Measurements from ENCODE around the gene CEP20. TPM values are rescaled to one million over a fixed set of nuclear protein-coding genes. Genes with fewer than 3 reads are reported as not detected.
"Not testable (repeated sequence)": the region's sequence is repeated elsewhere in the genome, so short reads cannot be mapped to it uniquely, and the experiment has no call there.

Gene CEP20
- total RNA-seq, 4 donors from 2014 or later: 34.1 to 66.9 (median 49.6) TPM

DNA sequence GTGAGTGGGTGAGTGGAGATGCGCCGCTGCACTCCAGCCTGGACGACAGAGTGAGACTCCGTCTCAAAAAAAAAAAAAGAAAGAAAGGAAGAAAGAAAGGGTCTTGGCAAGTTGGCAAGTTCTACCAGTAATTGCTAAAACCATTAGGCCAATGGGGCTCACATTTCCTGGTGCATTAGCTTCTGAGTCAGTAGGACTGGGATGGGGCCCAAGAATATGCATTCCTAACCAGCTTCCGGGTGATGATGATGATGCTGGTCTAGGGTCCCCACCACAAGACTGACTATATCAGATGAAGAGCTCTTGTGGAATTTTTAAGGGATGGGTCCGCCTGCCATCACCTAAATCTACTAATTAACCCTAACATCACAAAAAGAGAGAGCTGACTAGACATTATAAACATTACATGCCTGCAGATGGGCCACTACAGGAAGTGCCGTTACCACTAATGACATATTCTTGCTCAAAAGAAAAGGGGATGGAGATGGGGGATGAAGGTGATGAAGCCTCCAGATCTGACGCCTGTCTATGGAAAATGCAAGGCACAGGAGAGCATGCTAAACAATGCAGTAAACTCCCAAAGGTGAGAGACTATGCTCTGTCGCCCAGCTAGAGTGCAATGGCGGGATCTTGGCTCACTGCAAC is 44.6 kb downstream of the CEP20 start:
- peak overlapping the region in 1 of 2 donors; percentile 70 for H3K4me3 ChIP-seq
- no peak for TF ChIP-seq POLR2A (IDR thresholded peaks at IDR 0.05)
- TF ChIP-seq POLR2AphosphoS5 (IDR thresholded peaks at IDR 0.05): peak; percentile 76
- peaks cover 0 to 100% (median 5%) of the 10 kb centered on the region in 3 donors for H3K4me1 ChIP-seq
- peak overlapping the region; percentile 74 to 95 (median 85) for H3K27ac ChIP-seq
- H3K27me3 ChIP-seq: no peaks in the 10 kb centered on the region
- ATAC-seq: no peak
- 29 to 31% methylated on average over 3 to 10 of the region's 10 CpGs for WGBS, 2 donors (ENCODE audit: low coverage in 1 of 2)
- peaks cover 0 to 60% of the 10 kb centered on the region in 2 donors for H3K36me3 ChIP-seq
- no peaks in the 10 kb centered on the region for H3K9me3 ChIP-seq

DNA sequence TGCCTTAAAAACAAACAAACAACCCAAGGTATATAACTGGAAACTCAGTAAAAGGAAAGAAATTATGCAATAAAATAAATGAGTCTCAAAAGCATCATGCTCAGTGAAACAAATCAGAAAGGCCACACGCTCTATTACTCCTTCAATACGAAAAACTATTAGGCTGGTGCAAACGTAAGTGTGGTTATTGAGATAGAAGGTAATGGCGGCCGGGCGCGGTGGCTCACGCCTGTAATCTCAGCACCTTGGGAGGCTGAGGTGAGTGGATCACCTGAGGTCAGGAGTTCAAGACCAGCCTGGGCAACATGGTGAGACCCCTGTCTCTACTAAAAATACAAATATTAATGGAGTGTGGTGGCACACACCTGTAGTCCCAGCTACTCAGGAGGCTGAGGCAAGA is 49.2 kb downstream of the CEP20 start:
- ATAC-seq, H3K27me3 ChIP-seq, H3K9me3 ChIP-seq: not testable (repeated sequence)
- Histone ChIP-seq H3K36me3 (peaks cover 0 to 63% of the 10 kb centered on the region in 2 donors), H3K27ac (peak overlapping the region; percentile 78 to 92 (median 83)), H3K4me3 (peak overlapping the region in 1 of 2 donors; percentile 27), H3K4me1 (peaks cover 4 to 100% (median 5%) of the 10 kb centered on the region in 3 donors)
- 63 to 67% methylated on average over 3 to 6 of the region's 8 CpGs for whole genome bisulfite sequencing, 2 donors (ENCODE audit: low coverage in 1 of 2)

DNA sequence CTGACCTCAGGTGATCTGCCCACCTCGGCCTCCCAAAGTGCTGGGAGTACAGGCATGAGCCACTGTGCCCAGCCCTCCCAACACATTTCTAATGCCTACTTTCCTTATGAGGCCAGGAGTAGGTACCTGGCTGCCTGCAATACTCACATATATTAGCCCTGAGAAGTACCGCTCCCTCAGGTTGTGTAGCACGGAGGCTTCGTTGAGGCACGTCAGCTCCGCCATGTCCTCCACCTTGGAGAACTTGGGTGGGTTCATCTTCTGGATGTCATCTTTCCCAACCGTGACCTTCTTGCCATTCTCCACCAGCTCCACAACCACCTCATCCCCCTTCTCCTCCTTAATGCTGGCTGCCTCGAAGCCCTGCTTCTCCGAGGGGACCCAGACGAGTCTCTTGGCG is 50.6 kb downstream of the CEP20 start:
- TF ChIP-seq, protein P1, sequence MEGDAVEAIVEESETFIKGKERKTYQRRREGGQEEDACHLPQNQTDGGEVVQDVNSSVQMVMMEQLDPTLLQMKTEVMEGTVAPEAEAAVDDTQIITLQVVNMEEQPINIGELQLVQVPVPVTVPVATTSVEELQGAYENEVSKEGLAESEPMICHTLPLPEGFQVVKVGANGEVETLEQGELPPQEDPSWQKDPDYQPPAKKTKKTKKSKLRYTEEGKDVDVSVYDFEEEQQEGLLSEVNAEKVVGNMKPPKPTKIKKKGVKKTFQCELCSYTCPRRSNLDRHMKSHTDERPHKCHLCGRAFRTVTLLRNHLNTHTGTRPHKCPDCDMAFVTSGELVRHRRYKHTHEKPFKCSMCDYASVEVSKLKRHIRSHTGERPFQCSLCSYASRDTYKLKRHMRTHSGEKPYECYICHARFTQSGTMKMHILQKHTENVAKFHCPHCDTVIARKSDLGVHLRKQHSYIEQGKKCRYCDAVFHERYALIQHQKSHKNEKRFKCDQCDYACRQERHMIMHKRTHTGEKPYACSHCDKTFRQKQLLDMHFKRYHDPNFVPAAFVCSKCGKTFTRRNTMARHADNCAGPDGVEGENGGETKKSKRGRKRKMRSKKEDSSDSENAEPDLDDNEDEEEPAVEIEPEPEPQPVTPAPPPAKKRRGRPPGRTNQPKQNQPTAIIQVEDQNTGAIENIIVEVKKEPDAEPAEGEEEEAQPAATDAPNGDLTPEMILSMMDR (IDR thresholded peaks at IDR 0.05): no peak
- TF ChIP-seq EP300 (IDR thresholded peaks at IDR 0.05) (no peak), POLR2AphosphoS5 (IDR thresholded peaks at IDR 0.05) (no peak), POLR2A (IDR thresholded peaks at IDR 0.05) (no peak)
- no peak for ATAC-seq
- H3K27me3 ChIP-seq: no peaks in the 10 kb centered on the region
- H3K27ac ChIP-seq: peak overlapping the region; percentile 78 to 92 (median 83)
- no peaks in the 10 kb centered on the region for H3K9me3 ChIP-seq
- peaks cover 4 to 100% (median 5%) of the 10 kb centered on the region in 3 donors for H3K4me1 ChIP-seq
- H3K4me3 ChIP-seq: peak overlapping the region in 1 of 2 donors; percentile 27
- 87% methylated on average over 7 of the region's 11 CpGs; no CpG with 5 or more reads in 1 of the 2 donors for WGBS, 2 donors (ENCODE audit: low coverage in 1 of 2)
- peaks cover 0 to 66% of the 10 kb centered on the region in 2 donors for H3K36me3 ChIP-seq

DNA sequence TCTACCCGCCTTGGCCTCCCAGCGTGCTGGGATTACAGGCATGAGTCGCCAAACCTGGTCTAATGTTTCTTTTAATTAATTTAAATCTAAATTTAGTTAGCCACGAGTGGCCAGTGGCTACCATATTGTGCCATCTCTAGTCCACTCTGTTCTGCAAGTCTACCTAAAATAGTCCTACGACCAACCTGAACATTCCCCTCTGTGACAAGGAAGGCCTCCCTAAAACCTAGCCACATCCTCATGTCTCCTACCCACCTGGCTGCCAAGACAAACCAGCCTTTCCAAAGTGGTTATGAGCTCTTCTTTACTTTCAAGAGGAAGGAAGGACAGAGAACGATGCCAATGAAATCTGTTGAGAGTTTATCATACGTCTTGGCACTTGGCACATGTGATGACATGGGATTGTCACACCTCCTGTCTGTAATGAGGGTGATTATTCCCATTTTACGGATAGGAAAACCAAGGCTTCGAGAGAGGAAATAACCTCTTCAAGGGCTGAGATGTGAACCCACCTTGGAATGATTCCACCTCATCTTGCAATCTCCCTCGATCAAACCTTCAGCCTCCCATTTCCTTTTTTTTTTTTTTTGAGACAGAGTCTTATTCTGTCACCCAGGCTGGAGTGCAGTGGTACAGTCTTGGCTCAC is 51.3 kb downstream of the CEP20 start:
- Histone ChIP-seq H3K4me3 (peak overlapping the region in 1 of 2 donors; percentile 27), H3K4me1 (peaks cover 3 to 100% (median 4%) of the 10 kb centered on the region in 3 donors)

DNA sequence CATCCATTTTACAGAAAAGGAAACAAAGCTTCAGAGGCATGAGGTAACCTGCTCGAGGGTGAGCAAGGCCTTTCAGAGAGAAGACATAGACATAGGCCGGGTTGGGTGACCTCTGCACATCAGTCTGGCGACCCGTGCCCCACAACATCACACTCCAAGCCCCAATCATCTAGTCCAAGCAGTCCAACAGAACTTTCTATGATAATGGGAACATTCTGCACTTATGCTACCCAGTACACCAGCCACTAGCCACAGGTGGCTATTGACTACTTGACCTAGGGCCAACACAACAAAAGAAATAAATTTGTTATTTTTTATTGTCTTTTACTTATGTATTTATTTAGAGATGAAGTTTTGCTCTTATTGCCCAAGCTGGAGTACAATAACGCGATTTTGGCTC is 52.3 kb downstream of the CEP20 start:
- TF ChIP-seq, protein P1 (IDR thresholded peaks at IDR 0.05): no peak
- TF ChIP-seq POLR2AphosphoS5 (IDR thresholded peaks at IDR 0.05): peak; percentile 13
- H3K27ac ChIP-seq: peak overlapping the region; percentile 78 to 92 (median 83)
- peak overlapping the region; percentile 1 to 25 for H3K4me3 ChIP-seq
- no peaks in the 10 kb centered on the region for H3K27me3 ChIP-seq
- no peaks in the 10 kb centered on the region for H3K9me3 ChIP-seq
- peaks cover 0 to 72% of the 10 kb centered on the region in 2 donors for H3K36me3 ChIP-seq
- WGBS, 2 donors (ENCODE audit: low coverage in 1 of 2): 37 to 51% methylated on average over 4 to 5 of the region's 6 CpGs
- no peak for ATAC-seq
- peaks cover 3 to 100% (median 4%) of the 10 kb centered on the region in 3 donors for H3K4me1 ChIP-seq

More for the DNA sequence above, 51.3 kb downstream of the CEP20 start:
- Histone ChIP-seq H3K27ac (peak overlapping the region; percentile 78 to 92 (median 83)), H3K36me3 (peaks cover 0 to 72% of the 10 kb centered on the region in 2 donors), H3K27me3 (no peaks in the 10 kb centered on the region), H3K9me3 (no peaks in the 10 kb centered on the region)
- no peak for TF ChIP-seq EP300 (IDR thresholded peaks at IDR 0.05)
- TF ChIP-seq, protein P1 (IDR thresholded peaks at IDR 0.05): no peak
- TF ChIP-seq POLR2A (IDR thresholded peaks at IDR 0.05): no peak
- TF ChIP-seq POLR2AphosphoS5 (IDR thresholded peaks at IDR 0.05): peak; percentile 30
- no peak for ATAC-seq
- WGBS, 2 donors (ENCODE audit: low coverage in 1 of 2): 25 to 46% methylated on average over 2 to 7 of the region's 10 CpGs

All from gastroesophageal sphincter (tissue), 4 donors.